ENCODE data around the gene AADACL4. TPM values are rescaled to one million over a fixed set of nuclear protein-coding genes. Genes with fewer than 3 reads are reported as not detected.

Gene AADACL4
- total RNA-seq, 1 experiment from 2014 or later = not detected

DNA sequence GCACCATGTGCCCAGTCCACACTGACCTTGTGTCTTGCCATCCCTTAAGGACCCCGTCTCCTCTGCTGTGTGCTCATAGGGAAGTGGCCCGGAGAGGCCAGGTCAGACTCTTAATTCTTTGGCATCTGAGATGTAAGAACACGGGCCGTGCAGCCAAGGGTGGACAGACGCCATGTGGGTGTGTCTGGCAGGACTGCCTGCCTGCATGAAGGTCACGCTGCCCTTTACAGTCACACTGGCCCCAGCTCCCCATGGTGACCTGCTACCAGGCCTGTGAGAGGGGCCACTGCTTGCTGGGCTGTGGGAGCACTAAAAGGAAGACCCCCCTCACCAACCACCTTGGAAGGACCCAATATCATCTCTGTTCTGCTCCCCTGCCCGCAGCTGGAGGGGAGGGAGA is 43.5 kb upstream of the AADACL4 start:
- Histone ChIP-seq H3K9ac (ENCODE audit: low read length) (no peak overlapping the region), H3K4me2 (ENCODE audit: low read depth, low read length, poor library complexity, severe bottlenecking) (no peak overlapping the region), H3K9me3 (ENCODE audit: low read length) (no peaks in the 10 kb centered on the region), H3K27ac (ENCODE audit: low read length) (no peak overlapping the region), H3K4me3 (ENCODE audit: low read length) (no peak overlapping the region), H3K9me2 (replicated peaks; ENCODE audit: insufficient read depth, low read length) (no peaks in the 10 kb centered on the region), H3K79me2 (ENCODE audit: low read length) (no peaks in the 10 kb centered on the region), H3K4me1 (ENCODE audit: low read length) (no peaks in the 10 kb centered on the region), H4K20me1 (ENCODE audit: insufficient read depth, low read depth, low read length) (no peaks in the 10 kb centered on the region), H3K27me3 (ENCODE audit: low read length) (no peaks in the 10 kb centered on the region), H3K36me3 (ENCODE audit: insufficient read depth, low read length) (no peaks in the 10 kb centered on the region), H2AFZ (ENCODE audit: low read length) (no peak overlapping the region)
- DNase-seq = no peak

- Histone ChIP-seq H3K9ac (ENCODE audit: low read length) (no peak overlapping the region), H3K79me2 (ENCODE audit: low read length) (no peaks in the 10 kb centered on the region), H3K4me1 (ENCODE audit: low read length) (no peaks in the 10 kb centered on the region), H3K4me2 (ENCODE audit: low read depth, low read length, poor library complexity, severe bottlenecking) (no peak overlapping the region), H4K20me1 (ENCODE audit: insufficient read depth, low read depth, low read length) (no peaks in the 10 kb centered on the region), H3K9me2 (replicated peaks; ENCODE audit: insufficient read depth, low read length) (no peaks in the 10 kb centered on the region), H3K36me3 (ENCODE audit: insufficient read depth, low read length) (no peaks in the 10 kb centered on the region), H3K4me3 (ENCODE audit: low read length) (no peak overlapping the region), H3K9me3 (ENCODE audit: low read length) (no peaks in the 10 kb centered on the region), H3K27ac (ENCODE audit: low read length) (no peak overlapping the region), H3K27me3 (ENCODE audit: low read length) (no peaks in the 10 kb centered on the region), H2AFZ (ENCODE audit: low read length) (no peak overlapping the region)
- peak; percentile 78 for DNase-seq
Measured at GRCh38 chr1:12600880-12601633, 42.8 kb upstream of the AADACL4 start.

DNA sequence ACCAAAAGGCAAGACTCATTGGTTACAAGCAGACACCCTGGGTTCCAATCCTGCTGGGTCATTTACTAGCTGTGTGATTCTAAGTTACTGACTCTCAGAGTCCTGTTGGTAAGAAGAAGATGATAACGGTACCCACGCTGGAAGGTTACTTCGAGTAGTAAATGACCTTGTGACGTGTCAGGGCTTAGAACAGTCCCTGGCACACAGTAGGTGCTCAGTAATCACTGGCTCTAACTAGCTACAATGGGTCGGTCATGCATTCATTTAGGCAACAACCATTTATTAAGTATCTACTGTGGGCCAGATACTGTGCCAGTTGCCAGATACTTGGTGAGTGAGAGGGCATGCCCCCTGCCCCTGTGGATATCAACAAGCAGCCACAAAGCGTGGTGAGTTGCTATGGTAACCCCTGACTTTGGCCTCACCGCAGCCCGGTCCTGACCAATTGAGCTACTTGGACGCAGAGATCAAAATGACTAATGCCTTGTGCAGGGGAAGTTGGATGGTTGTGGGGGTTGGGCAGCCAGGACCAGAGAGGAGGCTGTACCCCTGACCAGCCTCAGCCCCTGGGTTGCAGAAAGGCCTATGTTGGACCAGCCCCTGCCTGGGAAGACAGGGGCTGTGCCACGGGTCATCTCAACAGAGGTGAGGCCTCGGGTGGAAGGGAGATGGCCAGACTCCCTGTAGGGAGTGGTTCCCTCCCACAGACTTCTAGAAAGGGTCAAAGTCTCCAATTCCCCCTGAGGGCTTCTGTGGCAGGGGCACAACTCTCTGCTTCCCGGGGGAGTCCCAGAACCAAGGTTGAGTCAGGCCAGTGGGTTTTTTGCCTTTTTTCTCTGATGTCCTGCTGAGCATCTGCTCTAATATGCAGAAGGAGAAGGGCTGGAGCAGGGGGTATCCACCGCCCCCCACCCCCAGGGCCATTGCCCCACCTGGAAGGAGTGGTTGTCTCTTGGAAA is 41.9 kb upstream of the AADACL4 start:
- Histone ChIP-seq H4K20me1 (ENCODE audit: insufficient read depth, low read depth, low read length) (no peaks in the 10 kb centered on the region), H3K9me2 (replicated peaks; ENCODE audit: insufficient read depth, low read length) (no peaks in the 10 kb centered on the region), H3K79me2 (ENCODE audit: low read length) (no peaks in the 10 kb centered on the region), H3K4me1 (ENCODE audit: low read length) (no peaks in the 10 kb centered on the region), H3K4me2 (ENCODE audit: low read depth, low read length, poor library complexity, severe bottlenecking) (no peak overlapping the region), H3K27ac (ENCODE audit: low read length) (no peak overlapping the region), H3K27me3 (ENCODE audit: low read length) (no peaks in the 10 kb centered on the region), H3K9me3 (ENCODE audit: low read length) (no peaks in the 10 kb centered on the region), H2AFZ (ENCODE audit: low read length) (no peak overlapping the region), H3K4me3 (ENCODE audit: low read length) (no peak overlapping the region), H3K9ac (ENCODE audit: low read length) (no peak overlapping the region), H3K36me3 (ENCODE audit: insufficient read depth, low read length) (no peaks in the 10 kb centered on the region)
- no peak for DNase-seq

- Histone ChIP-seq H3K4me1 (ENCODE audit: low read length) (no peaks in the 10 kb centered on the region), H4K20me1 (ENCODE audit: insufficient read depth, low read depth, low read length) (no peaks in the 10 kb centered on the region), H3K9ac (ENCODE audit: low read length) (no peak overlapping the region), H3K27me3 (ENCODE audit: low read length) (no peaks in the 10 kb centered on the region), H3K9me3 (ENCODE audit: low read length) (no peaks in the 10 kb centered on the region), H3K4me2 (ENCODE audit: low read depth, low read length, poor library complexity, severe bottlenecking) (no peak overlapping the region), H3K9me2 (replicated peaks; ENCODE audit: insufficient read depth, low read length) (no peaks in the 10 kb centered on the region), H3K36me3 (ENCODE audit: insufficient read depth, low read length) (no peaks in the 10 kb centered on the region), H3K27ac (ENCODE audit: low read length) (no peak overlapping the region), H3K79me2 (ENCODE audit: low read length) (no peaks in the 10 kb centered on the region), H3K4me3 (ENCODE audit: low read length) (no peak overlapping the region), H2AFZ (ENCODE audit: low read length) (no peak overlapping the region)
- no peak for DNase-seq
Measured at GRCh38 chr1:12602659-12603024, 41.2 kb upstream of the AADACL4 start.

- H4K20me1 ChIP-seq (ENCODE audit: insufficient read depth, low read depth, low read length) = no peaks in the 10 kb centered on the region
- no peaks in the 10 kb centered on the region for H3K79me2 ChIP-seq (ENCODE audit: low read length)
- no peaks in the 10 kb centered on the region for H3K27me3 ChIP-seq (ENCODE audit: low read length)
- H3K4me1 ChIP-seq (ENCODE audit: low read length) = no peaks in the 10 kb centered on the region
- no peak overlapping the region for H3K4me3 ChIP-seq (ENCODE audit: low read length)
- H3K9me2 ChIP-seq (replicated peaks; ENCODE audit: insufficient read depth, low read length) = no peaks in the 10 kb centered on the region
- H3K9ac ChIP-seq (ENCODE audit: low read length) = no peak overlapping the region
- H3K9me3 ChIP-seq (ENCODE audit: low read length) = no peaks in the 10 kb centered on the region
- no peak for DNase-seq
- H3K4me2 ChIP-seq (ENCODE audit: low read depth, low read length, poor library complexity, severe bottlenecking) = no peak overlapping the region
- no peaks in the 10 kb centered on the region for H3K36me3 ChIP-seq (ENCODE audit: insufficient read depth, low read length)
- no peak overlapping the region for H2AFZ ChIP-seq (ENCODE audit: low read length)
- no peak overlapping the region for H3K27ac ChIP-seq (ENCODE audit: low read length)
Measured at GRCh38 chr1:12603224-12603623, 40.7 kb upstream of the AADACL4 start.

- Histone ChIP-seq H3K9me2 (replicated peaks; ENCODE audit: insufficient read depth, low read length) (no peaks in the 10 kb centered on the region), H3K36me3 (ENCODE audit: insufficient read depth, low read length) (no peaks in the 10 kb centered on the region), H4K20me1 (ENCODE audit: insufficient read depth, low read depth, low read length) (no peaks in the 10 kb centered on the region), H3K4me2 (ENCODE audit: low read depth, low read length, poor library complexity, severe bottlenecking) (no peak overlapping the region), H3K79me2 (ENCODE audit: low read length) (no peaks in the 10 kb centered on the region), H3K4me1 (ENCODE audit: low read length) (no peaks in the 10 kb centered on the region), H3K27ac (ENCODE audit: low read length) (no peak overlapping the region), H3K4me3 (ENCODE audit: low read length) (no peak overlapping the region), H2AFZ (ENCODE audit: low read length) (no peak overlapping the region), H3K9me3 (ENCODE audit: low read length) (no peaks in the 10 kb centered on the region), H3K9ac (ENCODE audit: low read length) (no peak overlapping the region), H3K27me3 (ENCODE audit: low read length) (no peaks in the 10 kb centered on the region)
- DNase-seq = no peak
Measured at GRCh38 chr1:12604114-12604874, 39.6 kb upstream of the AADACL4 start.

DNA sequence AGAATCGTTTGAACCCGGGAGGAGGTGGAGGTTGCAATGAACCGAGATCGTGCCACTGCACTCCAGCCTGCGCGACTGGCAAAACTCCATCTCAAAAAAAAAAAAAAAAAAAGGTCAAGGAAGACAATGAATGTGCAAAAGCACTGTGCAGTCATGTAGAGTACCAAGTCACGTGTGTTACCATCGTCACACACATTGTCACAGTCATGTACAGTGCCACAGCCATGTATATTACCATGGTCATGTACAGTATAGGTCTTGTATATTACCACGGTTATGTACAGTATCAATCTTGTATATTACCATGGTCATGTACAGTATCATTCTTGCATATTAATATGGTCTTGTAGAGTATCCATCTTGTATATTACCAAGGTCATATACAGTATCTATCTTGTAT is 38.9 kb upstream of the AADACL4 start:
- Histone ChIP-seq H4K20me1 (ENCODE audit: insufficient read depth, low read depth, low read length) (no peaks in the 10 kb centered on the region), H3K4me1 (ENCODE audit: low read length) (no peaks in the 10 kb centered on the region), H3K79me2 (ENCODE audit: low read length) (no peaks in the 10 kb centered on the region), H2AFZ (ENCODE audit: low read length) (no peak overlapping the region), H3K27ac (ENCODE audit: low read length) (no peak overlapping the region), H3K36me3 (ENCODE audit: insufficient read depth, low read length) (no peaks in the 10 kb centered on the region), H3K4me3 (ENCODE audit: low read length) (no peak overlapping the region), H3K9me2 (replicated peaks; ENCODE audit: insufficient read depth, low read length) (no peaks in the 10 kb centered on the region), H3K9me3 (ENCODE audit: low read length) (no peaks in the 10 kb centered on the region), H3K27me3 (ENCODE audit: low read length) (no peaks in the 10 kb centered on the region), H3K4me2 (ENCODE audit: low read depth, low read length, poor library complexity, severe bottlenecking) (no peak overlapping the region), H3K9ac (ENCODE audit: low read length) (no peak overlapping the region)
- DNase-seq = no peak

DNA sequence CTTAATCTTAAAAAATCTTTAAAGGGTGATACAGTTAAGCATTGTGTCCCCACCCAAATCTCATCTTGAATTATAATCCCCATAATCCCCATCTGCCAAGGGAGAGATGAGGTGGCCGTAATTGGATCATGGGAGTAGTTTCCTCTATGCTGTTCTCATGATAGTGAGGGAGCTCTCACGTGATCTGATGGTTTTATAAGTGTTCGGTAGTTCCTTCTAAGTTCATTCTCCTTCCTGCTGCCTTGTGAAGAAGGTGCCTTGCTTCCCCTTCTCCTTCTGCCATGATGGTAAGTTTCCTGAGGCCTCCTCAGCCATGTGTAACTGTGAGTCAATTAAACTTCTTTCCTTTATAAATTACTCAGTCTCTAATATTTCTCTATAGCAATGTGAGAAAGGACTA is 36.6 kb upstream of the AADACL4 start:
- Histone ChIP-seq H3K36me3 (ENCODE audit: insufficient read depth, low read length) (no peaks in the 10 kb centered on the region), H3K4me1 (ENCODE audit: low read length) (no peaks in the 10 kb centered on the region), H3K9ac (ENCODE audit: low read length) (no peak overlapping the region), H3K9me2 (replicated peaks; ENCODE audit: insufficient read depth, low read length) (no peaks in the 10 kb centered on the region), H4K20me1 (ENCODE audit: insufficient read depth, low read depth, low read length) (no peaks in the 10 kb centered on the region), H3K4me3 (ENCODE audit: low read length) (no peak overlapping the region), H2AFZ (ENCODE audit: low read length) (no peak overlapping the region), H3K27me3 (ENCODE audit: low read length) (no peaks in the 10 kb centered on the region), H3K4me2 (ENCODE audit: low read depth, low read length, poor library complexity, severe bottlenecking) (no peak overlapping the region), H3K79me2 (ENCODE audit: low read length) (no peaks in the 10 kb centered on the region), H3K27ac (ENCODE audit: low read length) (no peak overlapping the region), H3K9me3 (ENCODE audit: low read length) (no peaks in the 10 kb centered on the region)
- DNase-seq = no peak

Data from Karpas-422 (cell line).